22Rv1 (cell line): Measurements from ENCODE around the gene MTHFR.

Source experiments
- ZFX ChIP-seq: fragments of 450-650 bp; IDR thresholded peaks from 2 replicates; pipeline ENCODE4 v1.6.1; 2017; ENCODE audit warnings: antibody characterized with exemption, borderline replicate concordance
- TF ChIP-seq, protein P1 (sequence below): fragments of 450-650 bp; IDR thresholded peaks from 2 replicates; pipeline ENCODE4 v1.5.1; 2017; ENCODE audit warnings: mild to moderate bottlenecking

GRCh38 chr1:11833497-11833896 lies 27.7 kb upstream of the MTHFR start:
- TF ChIP-seq, protein P1, sequence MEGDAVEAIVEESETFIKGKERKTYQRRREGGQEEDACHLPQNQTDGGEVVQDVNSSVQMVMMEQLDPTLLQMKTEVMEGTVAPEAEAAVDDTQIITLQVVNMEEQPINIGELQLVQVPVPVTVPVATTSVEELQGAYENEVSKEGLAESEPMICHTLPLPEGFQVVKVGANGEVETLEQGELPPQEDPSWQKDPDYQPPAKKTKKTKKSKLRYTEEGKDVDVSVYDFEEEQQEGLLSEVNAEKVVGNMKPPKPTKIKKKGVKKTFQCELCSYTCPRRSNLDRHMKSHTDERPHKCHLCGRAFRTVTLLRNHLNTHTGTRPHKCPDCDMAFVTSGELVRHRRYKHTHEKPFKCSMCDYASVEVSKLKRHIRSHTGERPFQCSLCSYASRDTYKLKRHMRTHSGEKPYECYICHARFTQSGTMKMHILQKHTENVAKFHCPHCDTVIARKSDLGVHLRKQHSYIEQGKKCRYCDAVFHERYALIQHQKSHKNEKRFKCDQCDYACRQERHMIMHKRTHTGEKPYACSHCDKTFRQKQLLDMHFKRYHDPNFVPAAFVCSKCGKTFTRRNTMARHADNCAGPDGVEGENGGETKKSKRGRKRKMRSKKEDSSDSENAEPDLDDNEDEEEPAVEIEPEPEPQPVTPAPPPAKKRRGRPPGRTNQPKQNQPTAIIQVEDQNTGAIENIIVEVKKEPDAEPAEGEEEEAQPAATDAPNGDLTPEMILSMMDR: no peak
- TF ChIP-seq ZFX: no peak
